GM18508 (cell line): Measurements from ENCODE around the gene AKAP1.
"Not testable (repeated sequence)": the region's sequence is repeated elsewhere in the genome, so short reads cannot be mapped to it uniquely, and the experiment has no call there.

Experiments
- ATAC-seq: cut with Tn5 transposase; IDR thresholded peaks from one replicate; pipeline ENCODE4 v1.9.1; 2021; ENCODE audit warnings: moderate number of reproducible peaks; ENCODE audit not compliant: insufficient read depth, unreplicated experiment

AKAP1 gene

GRCh38 chr17:57075193-57075592, 9.9 kb upstream of the AKAP1 start:
- no peak for ATAC-seq

- no peak for ATAC-seq
Measured at GRCh38 chr17:57075785-57076184, 9.3 kb upstream of the AKAP1 start.

DNA sequence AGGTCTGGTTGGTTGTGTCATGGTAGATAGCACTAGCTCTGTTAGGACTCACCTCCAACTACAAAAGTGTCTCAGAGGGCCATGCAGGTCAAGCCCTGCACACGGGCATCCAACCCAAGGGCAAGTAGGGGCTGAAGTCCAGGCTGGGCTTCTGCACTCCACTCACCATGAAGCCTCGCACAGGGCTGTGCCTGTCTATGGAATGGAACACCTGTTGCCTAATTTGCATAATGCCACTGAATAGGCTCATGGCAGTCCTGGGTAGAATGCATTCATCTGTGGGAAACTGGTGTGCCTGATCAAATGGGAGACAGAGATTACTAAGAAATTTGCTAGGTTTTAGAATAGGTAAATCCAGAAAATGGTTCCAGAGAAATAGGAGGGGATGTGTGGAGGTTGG, 8.0 kb upstream of the AKAP1 start:
- no peak for ATAC-seq

DNA sequence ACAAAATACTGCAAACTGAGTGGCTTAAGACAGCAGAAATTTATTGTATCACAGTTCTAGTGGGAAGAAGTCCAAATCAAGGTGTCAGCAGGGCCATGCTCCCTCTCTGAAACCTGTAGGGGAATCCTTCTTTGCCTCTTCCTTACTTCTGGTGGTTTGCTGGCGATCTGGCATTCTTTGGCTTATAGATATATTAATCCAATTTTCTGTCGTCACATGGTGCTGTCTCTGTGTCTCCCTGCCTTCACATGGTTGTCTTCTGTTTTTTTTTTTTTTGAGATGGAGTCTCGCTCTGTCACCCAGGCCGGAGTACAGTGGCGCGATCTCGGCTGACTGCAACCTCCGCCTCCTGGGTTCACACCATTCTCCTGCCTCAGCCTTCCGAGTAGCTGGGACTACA, 6.8 kb upstream of the AKAP1 start:
- ATAC-seq = no peak

DNA sequence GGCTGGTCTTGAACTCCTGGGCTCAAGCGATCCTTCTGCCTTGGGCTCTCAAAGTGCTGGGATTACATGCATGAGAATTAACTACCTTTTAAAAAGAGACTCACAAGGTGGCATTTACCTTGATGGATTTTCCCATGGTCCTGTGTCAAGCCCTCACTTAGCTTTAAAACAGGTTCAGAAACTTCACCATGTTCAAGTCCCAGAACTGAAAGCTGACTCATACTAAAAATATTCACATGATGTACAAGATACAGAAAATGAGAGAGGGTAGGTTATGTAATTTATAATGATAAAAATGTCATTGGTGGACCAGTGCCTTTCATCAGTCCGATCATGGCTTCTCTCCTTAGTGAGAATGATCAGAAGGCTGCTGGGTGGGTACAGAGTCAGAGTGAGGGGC, 4.3 kb upstream of the AKAP1 start:
- no peak for ATAC-seq

DNA sequence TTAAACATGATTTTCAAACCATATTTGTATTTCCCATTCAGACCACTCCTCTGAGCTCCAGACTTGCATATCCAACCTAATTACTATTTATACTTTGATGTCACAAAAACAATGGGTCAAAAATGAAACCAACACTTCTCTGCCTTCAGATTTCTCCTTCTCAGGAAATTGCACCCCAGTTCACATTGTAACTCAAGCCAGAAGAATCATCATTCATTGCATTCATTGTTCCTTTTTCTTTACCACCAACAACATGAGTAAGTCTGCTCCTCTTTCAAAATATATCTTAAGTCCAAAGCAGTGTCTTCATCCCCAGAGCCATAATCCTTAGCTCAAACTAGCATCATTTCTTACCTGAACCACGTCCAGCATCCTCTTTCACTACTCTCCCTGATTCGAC, 2.6 kb upstream of the AKAP1 start:
- ATAC-seq = no peak

- peak; percentile 5 for ATAC-seq
Measured at GRCh38 chr17:57084361-57084801, 665 bp upstream of the AKAP1 start.

- peak; percentile 19 for ATAC-seq
Measured at GRCh38 chr17:57085448-57086068, 512 bp downstream of the AKAP1 start.

DNA sequence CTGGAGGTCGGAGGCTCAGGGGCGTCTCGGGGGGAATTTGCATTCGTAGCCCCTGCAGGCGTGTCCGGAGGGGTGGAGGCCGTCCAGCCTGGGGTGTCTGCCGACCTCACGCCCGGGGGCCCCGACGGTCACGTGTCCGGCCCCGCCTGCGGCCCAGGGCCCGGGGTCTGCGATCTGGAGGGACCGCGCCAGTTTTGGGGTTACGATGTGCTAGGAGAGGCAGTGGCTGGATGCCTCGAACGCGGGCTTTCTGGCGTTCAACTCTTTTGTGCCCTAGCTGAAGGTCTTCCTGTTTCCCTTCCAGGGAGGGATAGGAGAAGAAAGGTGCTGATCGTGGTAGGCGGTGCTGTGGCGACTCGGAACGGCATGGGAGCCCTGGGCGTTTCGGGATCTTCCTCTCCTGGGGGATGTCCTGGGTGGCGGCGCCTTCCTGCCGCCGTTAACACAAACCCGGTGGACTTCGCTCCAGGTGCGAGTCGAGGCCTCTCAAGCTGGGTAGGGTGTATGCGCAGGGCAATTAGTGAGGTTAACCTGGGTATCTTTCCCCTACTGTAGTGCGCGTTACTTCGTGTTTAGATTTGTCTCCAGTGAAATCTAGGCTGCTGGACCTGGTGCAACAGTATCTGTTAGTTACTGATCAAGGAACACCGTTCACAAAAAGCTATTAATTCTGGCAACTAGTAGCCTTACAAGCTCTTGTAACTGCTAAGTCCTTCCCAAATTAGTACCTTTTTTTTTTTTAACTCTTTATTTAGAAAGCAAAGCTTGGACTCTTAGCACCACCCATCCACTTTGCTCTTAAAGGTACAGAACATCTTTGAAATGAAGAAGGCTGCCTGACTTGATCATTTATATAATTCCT, 1.3 kb downstream of the AKAP1 start:
- no peak for ATAC-seq

DNA sequence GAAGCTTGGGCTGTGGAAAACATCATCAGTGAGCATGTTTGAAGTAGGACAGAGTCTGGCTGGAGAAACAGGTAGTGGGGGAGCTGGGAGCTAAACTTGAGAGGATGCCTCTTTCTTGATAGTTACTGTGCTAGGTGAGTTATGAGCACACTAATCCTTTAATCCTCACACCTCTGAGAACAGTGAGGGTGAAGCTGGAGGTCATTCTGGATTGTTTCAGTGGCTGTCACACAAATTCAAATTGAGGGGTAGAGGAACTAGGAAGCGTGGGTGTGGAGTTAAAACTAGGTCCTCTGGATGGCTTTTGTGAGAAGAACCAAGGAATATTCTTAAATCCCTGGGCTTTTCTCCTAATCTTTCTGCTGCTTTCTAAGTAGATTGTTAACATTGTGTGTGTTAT, 3.3 kb downstream of the AKAP1 start:
- ATAC-seq = no peak

GRCh38 chr17:57089391-57089790, 4.3 kb downstream of the AKAP1 start:
- ATAC-seq = no peak

DNA sequence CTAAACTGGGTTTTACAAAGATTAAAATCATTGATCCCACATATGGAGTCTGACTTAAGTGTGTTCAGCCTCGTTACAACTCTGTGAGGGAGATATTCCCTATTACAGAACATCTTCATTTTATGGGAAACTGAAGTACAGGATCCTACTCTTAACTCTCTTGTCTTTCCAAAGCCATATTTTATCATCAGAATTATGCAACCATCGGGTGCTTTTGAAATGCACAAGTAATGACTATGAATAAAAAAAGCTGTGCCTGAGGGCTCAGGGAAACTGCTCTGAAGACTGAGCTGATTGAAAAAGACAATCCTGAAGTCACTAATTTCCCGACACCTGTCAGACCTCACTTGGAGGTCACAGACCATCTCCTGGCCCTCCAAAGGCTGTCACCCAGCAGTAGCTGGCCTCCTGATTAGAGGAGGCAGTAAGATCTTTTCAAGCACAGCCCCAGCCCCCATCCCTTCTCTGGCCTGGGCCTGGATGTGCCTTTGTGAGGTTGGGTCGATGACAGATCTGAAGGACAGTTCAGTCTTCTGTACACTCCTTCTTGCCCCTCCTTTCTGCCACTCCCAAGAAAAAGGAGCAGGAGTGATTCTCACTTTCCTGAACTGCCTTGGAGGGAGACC, 5.6 kb downstream of the AKAP1 start:
- no peak for ATAC-seq

DNA sequence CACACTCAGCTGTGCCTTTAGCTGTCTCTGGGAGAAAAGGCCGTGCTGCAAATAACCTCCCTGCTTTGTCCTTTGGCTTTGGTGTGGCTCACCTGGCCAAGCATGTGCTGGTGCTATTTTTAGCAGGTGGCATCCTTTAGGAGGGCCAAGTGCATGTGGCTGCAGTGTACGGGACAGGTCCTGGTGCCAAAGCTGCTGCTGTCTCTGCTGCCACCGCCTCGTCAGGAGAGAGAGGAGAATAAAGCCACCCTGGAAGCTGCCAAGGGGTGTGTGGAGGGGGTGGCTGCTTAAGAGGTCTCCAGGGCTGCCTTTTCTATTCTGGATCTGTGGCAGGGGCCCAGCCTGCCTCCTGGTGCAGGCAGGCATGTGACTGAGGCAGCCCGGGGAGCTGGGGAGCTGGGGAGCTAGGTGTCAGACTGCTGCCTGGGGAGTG, 6.2 kb downstream of the AKAP1 start:
- no peak for ATAC-seq

GRCh38 chr17:57092171-57092570, 7.1 kb downstream of the AKAP1 start:
- ATAC-seq = no peak

DNA sequence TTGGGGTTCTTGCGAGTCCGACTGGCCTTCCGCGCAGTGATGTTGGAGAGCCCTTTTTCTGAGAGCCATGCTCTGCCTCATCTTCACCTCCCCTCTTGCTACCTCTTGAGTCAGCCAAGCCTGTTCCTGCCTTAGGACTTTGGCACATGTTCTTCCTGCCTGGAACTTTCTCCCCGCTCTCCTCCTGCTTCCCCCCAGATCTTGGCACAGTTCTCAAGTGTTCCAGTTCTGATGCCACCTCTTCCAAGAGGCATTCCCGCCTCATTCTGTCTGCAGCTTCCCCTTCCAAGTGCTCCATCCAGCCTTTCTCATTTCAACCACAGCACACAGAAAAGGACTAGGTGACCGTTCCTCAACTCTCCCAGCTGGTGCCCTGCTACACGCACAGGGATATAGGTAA, 7.7 kb downstream of the AKAP1 start:
- no peak for ATAC-seq

- ATAC-seq = no peak
Measured at GRCh38 chr17:57096472-57097202, 11.6 kb downstream of the AKAP1 start.

DNA sequence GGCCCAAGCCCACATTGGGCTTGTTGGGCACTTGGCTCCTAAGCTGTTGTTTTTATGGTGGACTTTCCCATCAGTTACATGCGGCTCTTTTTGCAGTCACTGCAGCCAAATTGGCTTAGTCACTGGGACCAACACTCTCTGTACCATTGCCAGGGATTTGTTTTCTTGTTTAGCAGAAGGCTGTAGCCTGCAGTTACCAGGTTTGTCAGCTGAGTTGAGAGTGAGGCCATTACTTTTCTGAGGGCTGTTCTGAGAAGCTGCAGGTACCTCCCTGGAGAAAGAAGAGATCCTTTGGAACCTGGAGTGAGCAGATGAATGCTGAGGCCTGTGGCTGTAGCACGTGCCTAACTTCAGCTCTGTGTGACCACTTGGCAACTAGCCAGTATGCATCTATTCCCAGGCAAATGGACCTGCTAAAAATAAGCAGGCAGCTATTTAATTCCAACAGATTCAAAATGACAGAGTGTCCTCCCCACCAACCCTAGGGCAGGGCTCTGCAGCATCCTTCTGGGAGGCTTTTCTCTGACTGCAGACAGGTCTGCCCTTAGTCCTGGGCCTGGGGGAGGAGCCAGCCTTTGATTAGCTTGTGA, 12.9 kb downstream of the AKAP1 start:
- ATAC-seq = no peak

DNA sequence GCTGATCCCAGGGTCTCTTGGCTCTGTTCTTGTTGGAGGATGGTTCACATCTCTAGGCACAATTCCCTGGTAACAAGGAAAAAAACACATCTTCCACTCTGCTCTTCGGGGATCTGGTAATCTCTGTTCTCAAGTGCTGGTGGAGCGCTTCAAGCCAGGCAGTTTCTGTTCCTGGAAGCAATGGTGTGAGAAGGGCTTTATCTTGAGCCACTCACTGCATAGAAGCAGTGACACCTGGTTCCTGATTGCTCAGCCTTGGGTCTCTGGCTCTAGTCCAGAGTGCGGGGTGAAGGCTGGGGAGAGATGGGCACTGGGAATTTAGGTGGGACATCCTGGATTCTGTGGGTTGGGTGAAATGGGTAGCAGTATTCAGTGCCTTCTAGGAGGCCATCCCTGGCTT, 14.1 kb downstream of the AKAP1 start:
- ATAC-seq = no peak

GRCh38 chr17:57102122-57102521, 17.1 kb downstream of the AKAP1 start:
- no peak for ATAC-seq

- ATAC-seq = not testable (repeated sequence)
Measured at GRCh38 chr17:57102660-57103059, 17.6 kb downstream of the AKAP1 start.
